ENCODE data around the gene TGM1.

The TGM1 gene

DNA sequence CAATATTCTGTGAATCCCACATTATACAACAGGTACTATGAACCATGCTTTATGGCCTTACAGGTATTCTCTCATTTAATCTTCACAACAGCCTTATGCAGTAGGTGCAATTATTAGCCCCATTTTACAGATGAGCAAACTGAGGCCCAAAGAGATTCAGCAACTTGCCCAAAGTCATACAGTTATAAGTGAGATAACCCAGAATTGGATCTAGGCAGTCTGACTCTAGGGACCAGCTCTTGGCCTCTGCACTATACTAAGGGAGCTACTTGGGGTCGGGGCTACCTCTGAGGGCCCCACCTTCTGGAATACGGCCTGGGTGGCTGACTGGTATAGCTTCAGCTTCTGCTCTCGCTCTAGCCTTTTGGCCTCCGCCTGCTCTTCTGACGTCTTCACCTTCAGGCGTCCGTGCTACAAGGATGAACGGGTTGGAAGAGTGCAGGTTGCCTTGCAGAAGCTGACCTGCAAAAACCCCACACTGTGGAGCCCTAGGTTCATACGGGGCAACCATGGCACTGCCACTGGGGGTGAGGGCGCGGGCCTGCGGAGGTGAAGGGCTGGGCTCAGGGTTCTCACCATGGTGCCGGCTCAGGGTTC, 7.7 kb upstream of the TGM1 start:
- no peak for DNase-seq

DNA sequence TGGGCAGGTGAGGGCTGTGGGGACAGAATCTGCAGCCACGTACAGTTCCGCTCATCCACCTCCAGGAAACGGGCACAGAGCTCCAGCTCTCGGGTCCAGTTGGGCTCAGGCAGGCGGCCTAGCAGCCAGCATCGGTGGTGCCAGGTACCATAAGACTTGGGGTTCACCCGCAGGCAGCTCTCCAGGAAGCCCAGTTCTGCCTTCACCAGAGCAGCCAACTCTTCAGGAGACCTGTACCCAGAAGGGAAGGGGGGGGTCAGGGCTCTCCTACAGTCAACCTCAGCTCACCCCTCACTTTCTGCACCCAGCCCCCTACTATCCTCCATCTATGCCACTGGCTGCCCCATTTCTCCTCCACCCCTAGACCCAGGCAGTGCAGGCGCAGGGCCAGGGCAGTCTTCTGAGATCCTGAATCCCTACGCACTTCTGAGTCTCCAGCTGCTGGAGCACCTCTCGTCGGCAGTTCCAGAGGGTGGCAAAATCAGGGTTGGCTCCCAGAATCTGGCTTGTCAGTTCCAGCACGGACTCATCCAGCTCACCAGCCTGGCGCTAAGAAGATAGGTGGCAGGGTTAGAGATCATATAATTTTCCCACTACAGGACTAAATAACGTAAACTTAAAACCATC, 7.0 kb upstream of the TGM1 start:
- no peak for DNase-seq

DNA sequence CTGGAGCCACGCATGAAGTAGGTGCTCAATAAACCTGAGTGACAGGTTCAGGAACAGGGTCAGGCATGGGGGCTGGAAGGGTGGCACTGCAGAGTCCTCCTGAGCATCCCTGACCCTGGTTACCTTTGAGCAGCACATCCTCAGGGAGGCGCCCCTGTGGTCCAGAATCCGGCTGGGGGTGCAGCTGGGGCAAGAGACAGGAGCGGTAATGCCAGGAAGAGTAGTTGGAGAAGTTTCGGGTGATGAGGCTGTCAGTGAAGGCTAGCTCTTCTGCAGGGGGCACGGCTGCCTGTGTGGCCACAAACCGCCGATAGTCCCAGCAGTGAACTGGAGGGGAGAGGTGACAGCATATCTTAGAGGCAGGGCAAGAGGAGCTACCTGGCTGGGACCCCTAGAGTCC, 6.4 kb upstream of the TGM1 start:
- no peak for DNase-seq

DNA sequence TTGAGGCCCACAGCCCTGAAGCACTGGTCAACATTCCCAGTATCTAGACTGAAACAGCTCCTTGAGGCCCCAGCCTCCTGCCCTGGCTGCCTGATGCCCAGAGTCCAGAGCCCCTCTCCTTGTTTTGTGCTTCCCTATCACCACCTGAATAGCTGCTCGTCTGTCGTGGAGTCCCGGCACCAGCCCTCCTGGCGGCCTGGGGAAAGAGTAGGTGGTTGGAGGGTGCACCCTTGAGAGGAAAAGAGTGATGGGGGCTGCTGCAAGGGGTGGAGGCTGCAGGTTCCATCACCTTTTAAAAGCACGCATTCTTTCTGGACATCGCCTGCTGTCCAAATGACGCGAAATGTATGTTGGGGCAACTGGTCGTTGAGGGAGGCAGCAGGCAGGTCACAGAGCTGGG, 5.2 kb upstream of the TGM1 start:
- DNase-seq, result no peak

DNA sequence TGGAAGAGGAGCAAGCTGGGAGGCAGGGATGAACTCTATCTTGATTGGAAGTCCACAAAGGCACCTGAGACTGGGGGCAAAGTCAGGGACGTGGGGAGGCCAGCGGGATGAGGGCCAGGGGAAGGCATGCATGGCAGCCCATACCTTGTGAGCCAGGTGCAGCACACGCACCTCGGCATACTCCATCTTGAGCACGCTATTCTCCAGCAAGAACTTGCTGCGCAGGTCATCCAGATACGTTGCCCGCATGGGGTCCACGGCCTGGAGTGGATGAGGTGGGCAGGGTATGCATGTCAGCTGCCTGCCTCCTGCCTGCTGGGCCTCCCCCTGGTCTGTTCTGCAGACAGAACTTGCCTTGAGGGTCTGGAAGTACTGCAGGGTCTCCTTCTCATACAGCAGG, 4.5 kb upstream of the TGM1 start:
- DNase-seq, result no peak

DNA sequence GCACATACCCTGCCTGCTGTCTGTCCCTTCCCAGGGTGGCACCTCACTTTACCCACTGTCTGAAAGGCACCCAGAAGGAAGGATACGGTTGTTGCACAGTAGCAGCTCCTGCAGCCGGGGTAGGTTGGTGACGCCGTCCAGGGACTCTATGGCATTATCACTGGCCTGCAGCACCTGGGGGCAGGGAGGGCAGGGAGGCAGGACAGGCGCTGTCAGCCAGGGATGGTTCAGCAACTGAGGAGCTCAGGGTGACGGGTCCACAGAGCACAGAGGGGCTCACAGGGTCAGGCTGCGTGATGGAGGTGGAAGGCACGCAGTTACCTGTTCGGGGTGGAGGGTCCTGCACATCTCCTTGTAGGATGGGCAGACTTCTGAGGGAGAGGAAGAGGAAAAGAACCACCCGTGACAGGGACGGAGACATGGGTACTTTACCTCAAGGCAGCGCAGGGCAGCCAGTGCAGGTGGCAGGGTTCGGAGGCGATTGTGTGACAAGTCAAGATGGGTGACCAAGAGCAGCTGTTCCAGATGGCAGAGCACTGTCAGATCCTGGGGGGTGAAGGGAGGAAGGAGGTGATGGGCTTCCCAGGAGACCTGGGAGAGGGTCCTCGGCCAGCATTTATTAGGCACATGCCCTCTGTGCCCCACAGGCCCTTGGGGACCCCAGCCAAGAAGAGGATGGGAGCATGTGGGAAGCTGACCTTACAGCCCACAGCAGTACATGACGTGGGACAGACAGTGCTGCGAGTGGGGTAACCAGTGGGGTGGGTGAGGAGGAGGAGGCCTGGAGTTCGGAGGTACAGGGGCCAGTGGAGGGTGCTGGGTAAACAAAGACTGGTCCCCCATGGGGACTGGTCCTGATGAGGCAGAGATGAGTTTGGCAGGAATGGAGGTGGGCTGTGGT, 3.6 kb upstream of the TGM1 start:
- no peak for DNase-seq

DNA sequence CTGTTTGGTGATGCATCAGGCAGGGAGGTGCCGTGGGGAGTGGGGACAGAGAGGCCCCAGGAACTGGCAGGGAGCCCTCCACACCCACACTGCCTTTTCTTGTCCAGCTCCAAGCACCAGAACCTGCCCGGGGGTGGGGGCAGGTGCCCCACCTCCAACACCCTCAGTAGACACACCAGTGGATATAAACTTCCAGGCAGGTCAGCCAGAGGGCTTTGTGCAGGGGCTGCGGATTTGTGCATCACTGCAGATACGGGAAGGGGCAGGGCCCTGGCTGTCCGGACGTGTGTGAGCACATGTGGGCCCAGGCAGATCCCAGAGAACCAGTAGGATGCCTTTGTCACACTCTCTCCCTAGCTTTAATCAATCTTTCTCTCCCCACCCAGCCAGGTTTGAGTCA, 1.3 kb upstream of the TGM1 start:
- DNase-seq, result no peak

DNA sequence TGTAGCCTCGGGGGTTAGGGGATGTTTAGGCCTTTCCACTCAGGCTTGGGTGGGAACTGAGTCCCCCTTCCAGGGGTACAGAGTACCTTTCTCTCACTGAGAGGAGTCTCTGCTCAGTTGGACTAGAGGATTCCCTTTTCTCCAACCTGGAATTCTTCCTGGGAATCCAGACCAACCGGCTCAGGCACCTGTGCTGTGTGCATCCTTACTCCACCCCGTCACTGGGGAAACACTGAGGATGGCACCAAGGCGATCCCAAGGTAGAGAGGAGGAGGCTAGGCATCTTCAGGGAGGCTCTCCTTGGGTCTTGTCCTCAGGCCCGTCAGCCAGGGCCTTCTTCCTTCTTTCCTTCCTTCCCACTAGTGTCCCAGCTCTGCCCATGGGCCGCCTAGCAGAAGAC, 871 bp upstream of the TGM1 start:
- no peak for DNase-seq

DNA sequence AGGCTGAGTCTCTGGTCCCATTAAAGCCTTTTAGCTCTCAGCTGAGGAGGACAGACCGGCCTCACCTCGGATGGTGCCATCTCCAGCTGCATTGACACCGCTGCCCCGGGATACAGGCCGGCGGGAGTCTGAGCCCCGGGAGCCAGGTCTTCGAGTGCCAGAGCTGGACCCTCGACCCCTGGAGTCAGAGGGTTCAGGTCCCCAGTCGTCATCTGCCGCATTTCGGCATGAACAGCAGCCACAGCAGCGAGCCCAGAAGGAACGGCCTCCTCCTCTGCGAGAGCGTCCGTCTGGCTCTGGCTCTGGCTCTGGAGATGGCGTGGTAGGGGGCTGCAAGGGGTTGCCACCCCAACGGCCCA, 1.0 kb downstream of the TGM1 start:
- DNase-seq, result no peak

DNA sequence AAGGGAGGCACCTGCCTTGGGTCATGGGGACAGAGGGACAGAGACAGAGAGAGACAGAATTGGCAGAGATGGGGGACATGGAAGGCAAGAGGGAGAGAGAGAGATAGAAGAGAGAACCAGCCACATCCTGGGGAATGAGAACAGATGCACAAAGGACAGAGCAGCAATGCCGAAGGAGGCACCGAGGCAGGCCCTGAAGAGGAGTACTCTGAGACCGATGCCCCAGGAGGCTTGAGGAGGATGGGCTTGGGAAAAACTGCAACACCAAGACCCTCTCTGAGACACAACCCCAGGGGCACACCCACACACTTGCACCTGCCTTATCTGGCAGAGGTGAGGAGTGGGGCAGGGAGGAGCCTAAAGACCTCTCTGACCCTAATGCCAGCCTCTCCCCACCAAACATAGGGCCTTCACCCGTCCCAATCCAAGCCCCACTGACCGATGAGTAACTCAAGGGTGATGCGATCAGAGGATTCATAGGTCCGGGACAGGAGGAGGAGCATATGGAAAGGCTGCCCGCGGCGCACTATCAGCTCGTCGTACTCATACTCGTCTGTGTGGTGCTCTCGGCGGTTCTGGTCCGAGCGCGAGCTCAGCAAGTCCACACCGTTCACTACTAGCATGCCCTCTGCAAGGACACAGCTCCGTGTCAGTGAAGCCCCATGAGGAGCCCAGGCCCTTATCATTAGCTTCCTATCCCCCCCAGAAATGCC, 1.6 kb downstream of the TGM1 start:
- DNase-seq, result no peak

DNA sequence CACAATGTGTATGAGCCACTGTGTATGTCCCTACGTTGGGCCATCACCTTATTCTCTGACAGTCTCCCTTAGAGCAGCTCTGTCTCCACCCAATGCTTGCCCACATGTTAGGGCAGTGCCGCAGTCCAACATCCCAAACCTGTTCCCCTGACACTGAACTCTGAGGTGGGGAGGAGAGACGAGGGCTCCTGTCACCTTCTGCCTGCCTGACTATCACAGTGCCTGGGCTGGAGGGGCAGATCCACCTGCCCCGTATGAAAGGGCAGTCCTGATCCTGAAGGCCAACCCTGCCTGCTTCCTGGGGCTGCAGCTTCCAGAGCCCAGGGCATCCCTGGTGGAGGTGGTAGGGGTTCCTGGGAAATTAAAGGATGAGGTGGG, 2.2 kb downstream of the TGM1 start:
- no peak for DNase-seq

DNA sequence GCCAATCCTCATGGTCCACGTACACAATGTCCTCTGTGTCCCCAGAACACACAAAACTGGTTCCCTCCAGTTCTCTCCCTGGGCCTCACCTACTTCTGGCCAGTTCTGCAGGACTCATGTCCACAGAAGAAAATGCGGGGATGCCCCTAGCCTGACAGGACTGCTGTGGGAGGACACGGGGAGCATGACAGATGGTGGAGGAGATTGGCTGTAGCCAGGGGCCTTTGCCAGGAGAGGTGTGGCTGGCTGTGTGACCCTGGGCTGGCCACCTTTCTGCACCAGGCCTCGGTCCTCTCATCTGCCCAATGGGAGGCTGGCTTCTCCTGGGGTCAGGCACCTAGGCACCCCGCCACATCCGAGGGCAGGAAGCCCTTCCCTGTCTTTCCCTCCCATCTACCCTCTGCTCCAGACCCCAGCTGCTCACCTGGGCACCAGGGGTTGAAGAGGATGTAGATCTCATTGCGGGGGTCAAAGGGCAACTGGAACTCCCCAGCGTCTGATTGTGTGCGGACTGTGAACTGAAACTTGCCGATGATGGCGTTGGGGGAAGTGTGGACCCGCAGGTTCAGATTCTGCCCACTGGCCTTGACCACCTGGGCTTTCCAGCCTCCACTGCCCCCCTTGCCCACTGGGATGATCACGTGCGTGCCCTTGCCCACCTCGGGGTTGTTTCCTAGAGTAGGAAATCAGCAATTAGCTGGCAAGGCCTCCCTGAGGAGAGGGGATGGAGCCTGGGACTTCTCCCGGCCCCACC, 2.8 kb downstream of the TGM1 start:
- DNase-seq, result no peak

DNA sequence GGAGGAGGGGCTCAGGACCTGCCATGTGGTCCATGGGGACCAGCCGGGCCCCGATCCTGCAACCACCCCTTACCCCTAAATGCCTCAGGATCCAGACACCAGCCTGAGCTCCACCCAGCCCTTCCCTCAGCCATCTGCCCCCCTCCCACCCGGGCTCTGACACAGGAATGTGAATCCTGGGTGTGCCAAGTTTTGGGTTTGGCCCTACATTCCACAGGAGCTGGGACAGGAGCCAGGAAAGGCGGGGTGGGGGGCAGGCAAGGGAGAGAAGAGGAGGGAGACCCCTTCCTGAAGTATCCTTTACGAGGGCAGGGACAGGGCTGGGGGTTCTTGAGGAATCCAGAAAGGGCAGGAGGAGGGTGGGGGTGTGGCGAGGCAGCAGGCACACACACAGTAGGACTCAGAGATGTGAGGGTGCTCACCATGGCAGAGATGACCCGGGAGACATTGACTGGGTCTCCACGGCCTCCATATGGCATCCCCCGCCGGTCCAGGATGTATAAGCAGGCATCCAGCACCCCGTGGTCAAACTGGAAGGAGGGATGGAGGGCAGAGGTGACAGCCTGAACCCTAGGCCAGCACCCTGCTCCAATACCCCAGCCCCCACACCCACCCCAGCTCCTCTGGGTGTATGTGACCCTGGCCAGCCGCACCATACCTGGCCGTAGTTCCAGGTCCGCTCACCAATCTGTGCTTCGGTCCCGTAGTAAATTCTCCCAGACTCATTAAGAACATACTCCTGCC, 3.5 kb downstream of the TGM1 start:
- no peak for DNase-seq

DNA sequence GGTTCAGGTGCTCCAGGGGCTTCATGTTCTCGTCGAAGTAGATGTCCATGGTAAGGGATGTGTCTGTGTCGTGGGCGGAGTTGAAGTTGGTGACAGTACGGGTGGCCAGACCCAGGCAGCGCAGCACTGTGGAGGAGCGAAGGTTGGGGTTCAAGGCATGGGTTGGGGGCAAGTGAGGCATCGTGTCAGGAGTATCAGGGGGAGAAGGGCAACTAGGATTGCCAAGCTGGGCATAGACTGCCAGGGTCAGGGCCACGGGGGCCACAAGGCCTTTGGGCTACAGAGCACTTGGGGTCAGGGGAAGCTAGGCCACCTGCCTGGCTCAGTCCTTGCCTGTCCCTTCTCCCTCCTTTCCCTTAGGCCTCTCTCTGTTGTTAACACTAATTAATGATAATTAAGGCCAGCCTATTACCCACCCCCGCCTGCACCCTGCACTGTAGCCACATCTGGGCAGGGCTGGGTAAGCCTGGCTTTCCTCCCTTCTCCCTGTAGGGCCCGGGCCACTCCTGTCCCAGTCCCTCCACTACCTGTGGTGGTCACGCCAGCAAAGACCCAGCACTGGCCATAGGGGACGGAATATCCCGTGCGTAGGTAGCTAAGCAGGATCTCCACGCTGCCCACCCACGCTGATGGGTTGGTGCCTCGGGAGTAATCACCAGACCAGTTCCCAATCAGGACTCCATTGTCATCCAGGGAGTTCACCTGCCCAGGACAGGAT, 4.3 kb downstream of the TGM1 start:
- DNase-seq, result no peak

DNA sequence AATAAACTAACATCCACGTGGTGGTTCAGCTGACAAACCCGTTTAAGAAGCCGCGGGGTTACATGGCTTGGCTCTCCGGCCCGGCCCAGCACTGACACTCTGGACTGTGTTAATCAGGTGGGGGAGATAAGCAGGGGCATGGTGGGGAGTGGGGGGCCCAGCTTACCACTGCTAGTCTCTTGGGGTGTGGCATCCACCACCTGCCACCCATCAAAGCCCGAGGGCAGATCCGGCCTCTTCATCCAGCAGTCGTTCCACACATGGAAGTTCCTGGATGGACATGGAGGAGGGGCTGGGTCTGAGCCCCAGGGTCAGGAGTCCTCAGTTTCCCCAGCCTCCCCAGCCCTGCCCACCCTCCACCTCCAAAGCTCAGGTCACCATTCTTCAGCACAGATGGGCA, 4.9 kb downstream of the TGM1 start:
- DNase-seq, result no peak

DNA sequence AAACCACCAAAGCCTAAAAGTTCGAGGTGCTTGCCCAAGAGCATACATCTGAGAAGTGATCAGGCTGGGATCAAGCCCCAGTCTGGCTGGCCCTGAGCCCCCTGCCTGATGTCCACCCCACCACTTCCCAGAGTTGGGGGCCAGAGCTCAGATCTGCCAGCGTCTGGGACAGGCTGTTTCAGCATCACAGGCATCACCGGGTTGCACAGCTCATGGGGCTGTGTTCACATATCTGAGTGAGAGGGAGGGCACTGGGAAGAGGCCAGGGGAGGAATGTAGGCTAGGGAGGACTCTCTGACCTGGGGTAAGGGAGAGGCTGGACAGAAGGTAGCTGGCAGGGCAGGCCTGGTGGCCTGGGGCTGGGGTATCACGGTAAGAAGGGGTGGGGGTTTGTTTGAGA, 6.0 kb downstream of the TGM1 start:
- no peak for DNase-seq

DNA sequence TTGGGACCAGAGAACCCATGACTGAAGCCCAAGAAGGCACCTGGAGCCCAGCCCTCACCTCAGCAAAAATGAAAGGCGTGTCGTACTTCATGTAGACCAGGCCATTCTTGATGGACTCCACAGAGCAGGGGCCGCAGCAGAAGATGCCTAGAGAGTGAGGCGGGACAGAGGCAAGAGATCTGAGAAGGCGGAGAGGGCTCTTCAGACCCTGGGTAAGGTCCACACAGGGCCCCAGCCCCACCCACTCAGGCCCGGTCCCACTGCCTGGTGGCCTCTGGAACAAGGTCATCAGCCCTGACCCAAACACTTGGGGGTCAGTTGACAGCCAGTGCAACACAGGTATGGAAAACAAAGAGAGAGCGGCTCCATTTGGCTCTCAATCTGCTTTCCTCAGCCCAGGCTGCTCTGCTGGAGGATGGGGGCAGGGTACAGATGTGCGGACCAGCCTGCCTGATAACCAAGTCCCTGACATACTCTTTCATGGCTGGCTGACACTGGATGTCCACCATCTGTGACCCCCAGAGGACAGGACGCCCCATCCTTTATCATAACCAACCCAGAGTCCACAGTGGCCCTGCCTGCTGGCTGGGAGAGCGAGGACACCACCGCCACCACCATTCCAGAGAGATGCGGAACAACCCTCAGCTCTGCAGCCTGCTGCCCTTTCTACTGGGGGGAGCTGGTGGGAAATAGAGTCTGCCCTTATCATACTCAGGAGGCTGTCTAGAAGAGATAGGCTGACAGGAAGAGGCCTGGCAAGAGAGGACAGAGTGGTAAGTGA, 6.9 kb downstream of the TGM1 start:
- no peak for DNase-seq

DNA sequence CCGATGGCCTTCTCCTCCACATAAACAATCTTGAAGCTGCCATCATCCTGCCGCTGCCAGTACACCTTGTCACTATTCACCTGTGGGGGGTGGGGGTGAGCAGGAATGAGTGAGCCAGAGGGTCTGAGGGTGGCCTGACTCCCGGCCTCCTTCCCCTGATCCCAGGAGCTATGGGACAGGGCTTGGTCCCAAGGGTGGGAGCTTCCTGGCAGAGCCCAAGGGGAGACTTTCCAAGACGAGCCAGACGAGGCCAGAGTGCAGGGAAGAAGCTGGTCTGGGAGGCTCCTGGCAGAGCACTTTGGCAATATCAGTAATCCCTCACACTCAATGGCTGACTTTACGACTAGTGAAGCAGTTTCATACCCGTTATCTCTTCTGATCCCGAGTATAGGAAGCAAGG, 7.5 kb downstream of the TGM1 start:
- no peak for DNase-seq

DNA sequence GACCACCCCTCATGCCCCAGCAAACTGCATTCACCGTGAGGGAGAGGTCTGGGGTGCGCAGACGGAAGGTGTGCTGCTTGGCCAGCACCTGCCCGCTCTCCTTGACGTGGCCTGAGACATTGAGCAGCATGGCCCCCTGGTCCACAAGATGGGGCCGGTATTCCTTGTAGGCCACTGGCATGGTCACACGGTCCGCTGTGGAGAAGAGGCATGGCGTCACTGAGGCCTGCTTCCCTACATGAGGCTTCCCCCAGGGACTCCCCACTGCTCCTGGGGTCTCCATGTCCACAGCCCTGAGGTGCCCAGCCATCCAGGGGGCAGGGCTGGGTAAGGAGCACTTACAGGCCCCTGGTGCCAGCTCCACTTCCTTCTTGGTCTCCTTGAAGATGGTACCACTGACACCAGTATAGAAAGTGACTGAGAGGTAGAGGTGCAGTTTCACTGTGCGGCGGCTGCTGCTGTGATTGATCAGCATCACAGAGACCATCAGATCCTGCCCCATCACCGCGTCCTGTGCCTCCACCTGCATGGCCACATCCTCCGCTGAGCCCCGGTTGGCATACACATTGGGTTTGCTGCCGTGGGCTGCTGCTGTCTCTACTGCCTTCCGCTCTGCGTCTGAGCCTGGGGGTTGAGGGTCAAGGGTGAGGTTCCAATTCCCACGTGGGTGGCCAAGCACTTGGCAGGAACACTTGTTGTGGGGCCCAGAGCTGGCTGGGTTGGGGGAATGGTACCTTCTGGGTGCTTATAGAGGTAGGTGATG, 8.2 kb downstream of the TGM1 start:
- no peak for DNase-seq

DNA sequence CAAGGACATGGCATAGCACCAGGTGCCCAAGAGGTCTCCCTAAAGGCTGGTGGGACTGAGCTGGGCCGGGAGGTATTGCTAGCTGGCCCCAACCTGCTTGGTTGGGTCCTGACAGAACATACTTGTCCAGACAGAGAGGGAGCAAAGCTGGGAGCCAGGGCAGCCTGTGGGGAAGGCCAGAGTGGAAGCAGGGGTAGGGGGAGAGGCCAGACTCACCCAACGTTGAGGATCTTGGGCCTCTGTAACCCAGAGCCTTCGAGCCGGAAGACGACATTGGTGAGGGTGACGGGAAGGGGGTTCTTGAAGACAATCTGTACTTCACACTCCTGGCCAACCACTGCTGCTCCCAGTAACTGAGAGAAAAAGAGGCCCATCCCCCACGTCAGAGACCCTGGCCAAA, 9.0 kb downstream of the TGM1 start:
- no peak for DNase-seq

Measured in NCI-H1930 (cell line).